Measurements from ENCODE around the gene DEF6.

- TF ChIP-seq, protein P1, sequence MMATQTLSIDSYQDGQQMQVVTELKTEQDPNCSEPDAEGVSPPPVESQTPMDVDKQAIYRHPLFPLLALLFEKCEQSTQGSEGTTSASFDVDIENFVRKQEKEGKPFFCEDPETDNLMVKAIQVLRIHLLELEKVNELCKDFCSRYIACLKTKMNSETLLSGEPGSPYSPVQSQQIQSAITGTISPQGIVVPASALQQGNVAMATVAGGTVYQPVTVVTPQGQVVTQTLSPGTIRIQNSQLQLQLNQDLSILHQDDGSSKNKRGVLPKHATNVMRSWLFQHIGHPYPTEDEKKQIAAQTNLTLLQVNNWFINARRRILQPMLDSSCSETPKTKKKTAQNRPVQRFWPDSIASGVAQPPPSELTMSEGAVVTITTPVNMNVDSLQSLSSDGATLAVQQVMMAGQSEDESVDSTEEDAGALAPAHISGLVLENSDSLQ (IDR thresholded peaks at IDR 0.05) = no peak
- no peak for TF ChIP-seq SP1 (IDR thresholded peaks at IDR 0.05)
- TF ChIP-seq ARNT (IDR thresholded peaks at IDR 0.05) = no peak
- TF ChIP-seq LEF1 (IDR thresholded peaks at IDR 0.05; ENCODE audit: borderline replicate concordance) = no peak
- TF ChIP-seq HDGF (IDR thresholded peaks at IDR 0.05; ENCODE audit: borderline replicate concordance) = no peak
- no peak for TF ChIP-seq BHLHE40 (IDR thresholded peaks at IDR 0.05; ENCODE audit: borderline replicate concordance)
- TF ChIP-seq ZNF384 (IDR thresholded peaks at IDR 0.05) = peak; percentile 82
- no peak for TF ChIP-seq TARDBP (IDR thresholded peaks at IDR 0.05)
- TF ChIP-seq FOXA1 (IDR thresholded peaks at IDR 0.05) = no peak
- TF ChIP-seq L3MBTL2 (conservative IDR thresholded peaks at IDR 0.05) = no peak
- TF ChIP-seq FOXK2 (IDR thresholded peaks at IDR 0.05) = no peak
- TF ChIP-seq SUZ12 (IDR thresholded peaks at IDR 0.05) = no peak
These were observed 43.9 kb downstream of the DEF6 start for GRCh38 chr6:35341557-35341956.
